PC-9 (cell line): ENCODE results near the gene PRRC1. TPM values are rescaled to one million over a fixed set of nuclear protein-coding genes. Genes with fewer than 3 reads are reported as not detected.
A peak's percentile ranks its signal among the peaks of the same experiment; 100 is the strongest.

Experiments
- BruUV-seq: library from RNA; stranded (reverse); fragments of 400-500 nt; replicated peaks from 2 replicates; lab custom pipeline; 2021; lab: Mats Ljungman, UMichigan
- CTCF ChIA-PET: fragments of 300-600 bp; sonication (Branson Sonifier 250); formaldehyde crosslinking; loops from one replicate; lab custom pipeline; 2022; ENCODE audit warnings: antibody characterized with exemption; lab: Charles Lee
- POLR2A ChIA-PET: fragments of 300-600 bp; sonication (Branson Sonifier 250); formaldehyde crosslinking; loops from one replicate; lab custom pipeline; 2022; ENCODE audit warnings: antibody characterized with exemption; ENCODE audit not compliant: unreplicated experiment; lab: Charles Lee
- DNase-seq, 2 experiments: peaks; one replicate each; pipeline versions ENCODE4 v3.0.0 to v3.0.0-alpha.2; 2015 to 2022; ENCODE audit warnings: mixed read lengths in 1 of 2
- H2AFZ ChIP-seq: fragments of 200-600 bp; sonication (generic); 2 replicates; pipeline ENCODE4 v1.8.1; 2017; ENCODE audit warnings: antibody characterized with exemption
- H3F3A ChIP-seq: fragments of 200-600 bp; sonication (generic); 2 replicates; pipeline ENCODE4 v1.8.1; 2017; ENCODE audit warnings: antibody characterized with exemption, mild to moderate bottlenecking, low read depth; ENCODE audit not compliant: insufficient read depth
- H3K27ac ChIP-seq: fragments of 200-600 bp; sonication (generic); 2 replicates; pipeline ENCODE4 v1.6.1; 2016; ENCODE audit warnings: mixed run types
- H3K27me3 ChIP-seq: fragments of 200-600 bp; sonication (generic); 2 replicates; pipeline ENCODE4 v1.6.1; 2016; ENCODE audit warnings: low read depth, mixed run types; ENCODE audit not compliant: insufficient read depth
- H3K36me3 ChIP-seq: fragments of 200-600 bp; sonication (generic); 2 replicates; pipeline ENCODE4 v1.6.1; 2016; ENCODE audit warnings: low read depth, mixed run types
- H3K4me1 ChIP-seq: fragments of 200-600 bp; sonication (generic); replicated peaks from 2 replicates; pipeline ENCODE4 v1.6.1; 2016; ENCODE audit warnings: mixed run types; ENCODE audit not compliant: insufficient read depth
- H3K4me2 ChIP-seq: fragments of 200-600 bp; sonication (generic); 2 replicates; pipeline ENCODE4 v1.6.1; 2017; ENCODE audit warnings: mixed run types
- H3K4me3 ChIP-seq: fragments of 200-600 bp; sonication (generic); 2 replicates; pipeline ENCODE4 v1.6.1; 2016; ENCODE audit warnings: mixed run types
- H3K79me2 ChIP-seq: fragments of 200-600 bp; sonication (generic); 2 replicates; pipeline ENCODE4 v1.6.1; 2017; ENCODE audit warnings: low read depth, mixed run types
- H3K9me2 ChIP-seq: fragments of 200-600 bp; sonication (generic); 2 replicates; pipeline ENCODE4 v1.8.1; 2017; ENCODE audit warnings: mild to moderate bottlenecking; ENCODE audit not compliant: insufficient read depth
- H3K9me3 ChIP-seq: fragments of 200-600 bp; sonication (generic); 2 replicates; pipeline ENCODE4 v1.8.1; 2016; ENCODE audit warnings: low read depth; ENCODE audit not compliant: insufficient read depth
- H4K20me1 ChIP-seq: fragments of 200-600 bp; sonication (generic); 2 replicates; pipeline ENCODE4 v1.8.1; 2017; ENCODE audit not compliant: insufficient read depth
- EZH2 ChIP-seq: fragments of 200-600 bp; sonication (generic); IDR thresholded peaks from 2 replicates; pipeline ENCODE4 v1.8.0; 2017; ENCODE audit warnings: antibody characterized with exemption, low read depth
- intact Hi-C: fragments of 100-400 bp; cut with micrococcal nuclease; formaldehyde crosslinking; loops from one replicate; pipeline ENCODE4 v1.10.0; 2022; ENCODE audit not compliant: unreplicated experiment
- total RNA-seq: library from RNA; stranded (reverse); gene quantifications from 2 replicates; pipeline ENCODE4 v1.2.3, GENCODE V29; 2021
- TF ChIP-seq, protein P1 (sequence below): fragments of 200-600 bp; sonication (generic); conservative IDR thresholded peaks from 2 replicates; pipeline ENCODE4 v1.6.1; 2017; ENCODE audit warnings: mixed run types, antibody characterized with exemption, mild to moderate bottlenecking, moderate library complexity

PRRC1 gene
- total RNA-seq, 1 experiment from 2014 or later: 43.7 TPM

- BruUV-seq: no TSS peak
- no peak for DNase-seq
- Histone ChIP-seq H3K4me1 (no peaks in the 10 kb centered on the region), H3K27ac (no peak overlapping the region), H3K36me3 (no peaks in the 10 kb centered on the region), H2AFZ (no peak overlapping the region), H3F3A (no peaks in the 10 kb centered on the region), H3K79me2 (no peaks in the 10 kb centered on the region), H4K20me1 (no peaks in the 10 kb centered on the region), H3K4me3 (no peak overlapping the region), H3K27me3 (no peaks in the 10 kb centered on the region), H3K9me2 (no peaks in the 10 kb centered on the region), H3K9me3 (no peaks in the 10 kb centered on the region), H3K4me2 (no peak overlapping the region)
- POLR2A ChIA-PET: no interaction called here
- intact Hi-C loops: loop anchor here (5.0 to 10.0 kb wide), 4 partner anchors 315 to 1340 kb away; partner anchors contain the start of gene SLC12A2
- TF ChIP-seq, protein P1, sequence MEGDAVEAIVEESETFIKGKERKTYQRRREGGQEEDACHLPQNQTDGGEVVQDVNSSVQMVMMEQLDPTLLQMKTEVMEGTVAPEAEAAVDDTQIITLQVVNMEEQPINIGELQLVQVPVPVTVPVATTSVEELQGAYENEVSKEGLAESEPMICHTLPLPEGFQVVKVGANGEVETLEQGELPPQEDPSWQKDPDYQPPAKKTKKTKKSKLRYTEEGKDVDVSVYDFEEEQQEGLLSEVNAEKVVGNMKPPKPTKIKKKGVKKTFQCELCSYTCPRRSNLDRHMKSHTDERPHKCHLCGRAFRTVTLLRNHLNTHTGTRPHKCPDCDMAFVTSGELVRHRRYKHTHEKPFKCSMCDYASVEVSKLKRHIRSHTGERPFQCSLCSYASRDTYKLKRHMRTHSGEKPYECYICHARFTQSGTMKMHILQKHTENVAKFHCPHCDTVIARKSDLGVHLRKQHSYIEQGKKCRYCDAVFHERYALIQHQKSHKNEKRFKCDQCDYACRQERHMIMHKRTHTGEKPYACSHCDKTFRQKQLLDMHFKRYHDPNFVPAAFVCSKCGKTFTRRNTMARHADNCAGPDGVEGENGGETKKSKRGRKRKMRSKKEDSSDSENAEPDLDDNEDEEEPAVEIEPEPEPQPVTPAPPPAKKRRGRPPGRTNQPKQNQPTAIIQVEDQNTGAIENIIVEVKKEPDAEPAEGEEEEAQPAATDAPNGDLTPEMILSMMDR: 0 out of 2 replicates have a peak, but pooled peaks have one; percentile 11
- no peak for TF ChIP-seq EZH2
- CTCF ChIA-PET: no interaction called here
Measured at GRCh38 chr5:127562252-127562651, 44.8 kb downstream of the PRRC1 start.

- no peak for TF ChIP-seq EZH2
- TF ChIP-seq, protein P1: no peak
- ChIA-PET POLR2A (no interaction called here), CTCF (no interaction called here)
- no peak overlapping the region for H3K4me3 ChIP-seq
- no peak overlapping the region for H3K27ac ChIP-seq
- H4K20me1 ChIP-seq: no peaks in the 10 kb centered on the region
- BruUV-seq: no TSS peak
- no peak overlapping the region for H3K4me2 ChIP-seq
- no peak overlapping the region for H2AFZ ChIP-seq
- intact Hi-C loops: loop anchor here (5.0 to 10.0 kb wide), 4 partner anchors 314 to 1339 kb away; partner anchors contain the start of gene SLC12A2
- no peaks in the 10 kb centered on the region for H3K4me1 ChIP-seq
- no peaks in the 10 kb centered on the region for H3K9me2 ChIP-seq
- no peaks in the 10 kb centered on the region for H3K27me3 ChIP-seq
- H3K79me2 ChIP-seq: no peaks in the 10 kb centered on the region
- no peak for DNase-seq
- H3K36me3 ChIP-seq: no peaks in the 10 kb centered on the region
- H3K9me3 ChIP-seq: no peaks in the 10 kb centered on the region
- H3F3A ChIP-seq: no peaks in the 10 kb centered on the region
Measured at GRCh38 chr5:127563136-127563535, 45.7 kb downstream of the PRRC1 start.

- Histone ChIP-seq H3K9me3 (no peaks in the 10 kb centered on the region), H3K4me3 (no peak overlapping the region), H3F3A (no peaks in the 10 kb centered on the region), H3K27ac (no peak overlapping the region), H2AFZ (no peak overlapping the region), H3K79me2 (no peaks in the 10 kb centered on the region), H3K4me2 (no peak overlapping the region), H4K20me1 (no peaks in the 10 kb centered on the region), H3K36me3 (no peaks in the 10 kb centered on the region), H3K27me3 (no peaks in the 10 kb centered on the region), H3K9me2 (no peaks in the 10 kb centered on the region), H3K4me1 (no peaks in the 10 kb centered on the region)
- CTCF ChIA-PET: interaction anchor here (0.6 to 0.7 kb wide), 3 partner anchors 51 to 638 kb away, joined by 4 read pairs; no protein-coding TSS in a partner anchor
- TF ChIP-seq, protein P1: peak; percentile 79
- TF ChIP-seq EZH2: no peak
- BruUV-seq: no TSS peak
- DNase-seq: peak; percentile 34 to 63
- POLR2A ChIA-PET: interaction anchor here (0.6 kb wide), 1 partner anchor 423 kb away, joined by 5 read pairs; no protein-coding TSS in a partner anchor
- intact Hi-C loops: loop anchor here (1.0 to 10.0 kb wide), 7 partner anchors 313 to 1338 kb away; partner anchors contain the start of gene SLC12A2
Measured at GRCh38 chr5:127564002-127564769, 46.7 kb downstream of the PRRC1 start.
